Activated T-cell treated with anti-CD3 and anti-CD28 coated beads, Interleukin-2, amount 50 U/mL, for 72 hours (primary cell): ENCODE measurements around the gene CFAP45. TPM values are rescaled to one million over a fixed set of nuclear protein-coding genes. Genes with fewer than 3 reads are reported as not detected.

Experiments used
- ATAC-seq, 2 donors: fragments of 150-1000 bp; cut with Tn5 transposase; replicated peaks in 1 of 2; 2 replicates each; pipeline ENCODE4 v1.10.0; 2021; ENCODE audit warnings: moderate library complexity in 2 of 2, mild to moderate bottlenecking in 1 of 2
- DNase-seq, 2 donors: peaks; one replicate each; pipeline ENCODE4 v3.0.0; 2021 to 2022; ENCODE audit warnings: mixed read lengths in 1 of 2
- H3K27ac Mint-ChIP-seq: one replicate; pipeline ENCODE4 v1.8.0; 2022; ENCODE audit warnings: mild to moderate bottlenecking, moderate library complexity, mixed read lengths
- H3K27me3 Mint-ChIP-seq: one replicate; pipeline ENCODE4 v1.8.0; 2022; ENCODE audit warnings: low read depth, mixed read lengths
- H3K36me3 Mint-ChIP-seq, 2 donors: one replicate each; pipeline ENCODE4 v1.8.0; 2022; ENCODE audit warnings: mixed read lengths in 2 of 2, mild to moderate bottlenecking in 1 of 2; ENCODE audit not compliant: insufficient read depth in 2 of 2
- H3K4me1 Mint-ChIP-seq: one replicate; pipeline ENCODE4 v1.8.0; 2022; ENCODE audit warnings: low read depth, mixed read lengths
- H3K4me3 Mint-ChIP-seq, 2 donors: one replicate each; pipeline ENCODE4 v1.8.0; 2022; ENCODE audit warnings: mild to moderate bottlenecking in 2 of 2, mixed read lengths in 2 of 2, moderate library complexity in 2 of 2
- H3K9me3 Mint-ChIP-seq, 2 donors: one replicate each; pipeline ENCODE4 v1.8.0; 2022; ENCODE audit warnings: mixed read lengths in 2 of 2
- total RNA-seq, 2 donors: library from RNA; stranded (reverse); gene quantifications; one replicate each; pipeline ENCODE4 v1.2.3, GENCODE V29; 2022

The CFAP45 gene
- total RNA-seq, 2 donors from 2014 or later, result 2.0 to 2.8 TPM

DNA sequence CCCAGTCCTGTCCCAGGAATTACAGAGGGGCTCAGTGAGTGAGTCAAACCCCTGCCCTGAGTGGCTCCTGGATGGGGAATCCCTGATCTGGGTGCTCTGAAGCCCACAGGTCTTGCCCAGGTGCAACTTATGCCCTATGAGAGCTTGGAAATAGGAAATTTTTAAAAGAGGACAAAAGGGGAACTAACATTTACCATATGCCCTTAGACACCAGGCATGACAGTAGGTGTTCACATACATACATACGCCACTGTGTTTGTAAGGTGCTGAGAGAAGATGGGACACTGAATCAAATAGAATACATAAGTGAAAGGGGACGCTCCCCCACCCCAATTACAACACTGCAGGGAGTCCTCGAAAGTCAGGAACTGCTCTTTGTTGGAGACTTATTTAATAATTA is 1.4 kb downstream of the CFAP45 start:
- H3K9me3 Mint-ChIP-seq, result no peaks in the 10 kb centered on the region
- no peaks in the 10 kb centered on the region for H3K27me3 Mint-ChIP-seq
- H3K27ac Mint-ChIP-seq, result no peak overlapping the region
- no peaks in the 10 kb centered on the region for H3K36me3 Mint-ChIP-seq
- no peaks in the 10 kb centered on the region for H3K4me1 Mint-ChIP-seq
- DNase-seq (no peak), ATAC-seq (peak in 1 of 2 donors; percentile 15)
- H3K4me3 Mint-ChIP-seq, result no peak overlapping the region

DNA sequence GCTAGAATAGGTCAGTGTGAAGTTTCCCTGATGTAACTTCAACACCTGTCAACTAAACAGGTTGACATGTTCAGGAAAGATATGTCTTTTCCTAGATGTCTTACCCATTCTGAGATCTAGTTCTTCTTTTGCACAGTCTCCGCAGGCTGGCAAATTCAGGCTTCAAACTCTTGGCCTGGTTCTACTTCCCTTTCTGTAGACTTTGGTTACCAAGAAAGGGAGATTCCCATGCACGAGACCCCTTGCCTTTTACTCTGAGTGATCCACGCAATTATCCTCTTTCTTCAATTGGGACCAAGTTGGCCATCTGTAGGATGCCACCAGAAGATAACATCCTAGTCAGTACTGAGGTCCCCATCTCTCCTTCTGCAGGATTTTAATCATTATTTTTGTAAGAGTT is 2.0 kb downstream of the CFAP45 start:
- no peak overlapping the region for H3K27ac Mint-ChIP-seq
- no peaks in the 10 kb centered on the region for H3K27me3 Mint-ChIP-seq

GRCh38 chr1:159896546-159896930 is 3.4 kb downstream of the CFAP45 start:
- ATAC-seq, result no peak

More for the DNA sequence above, 2.0 kb downstream of the CFAP45 start:
- DNase-seq (no peak), ATAC-seq (no peak)
- H3K4me1 Mint-ChIP-seq, result no peaks in the 10 kb centered on the region
- H3K4me3 Mint-ChIP-seq, result no peak overlapping the region
- H3K36me3 Mint-ChIP-seq, result no peaks in the 10 kb centered on the region
- no peaks in the 10 kb centered on the region for H3K9me3 Mint-ChIP-seq

DNA sequence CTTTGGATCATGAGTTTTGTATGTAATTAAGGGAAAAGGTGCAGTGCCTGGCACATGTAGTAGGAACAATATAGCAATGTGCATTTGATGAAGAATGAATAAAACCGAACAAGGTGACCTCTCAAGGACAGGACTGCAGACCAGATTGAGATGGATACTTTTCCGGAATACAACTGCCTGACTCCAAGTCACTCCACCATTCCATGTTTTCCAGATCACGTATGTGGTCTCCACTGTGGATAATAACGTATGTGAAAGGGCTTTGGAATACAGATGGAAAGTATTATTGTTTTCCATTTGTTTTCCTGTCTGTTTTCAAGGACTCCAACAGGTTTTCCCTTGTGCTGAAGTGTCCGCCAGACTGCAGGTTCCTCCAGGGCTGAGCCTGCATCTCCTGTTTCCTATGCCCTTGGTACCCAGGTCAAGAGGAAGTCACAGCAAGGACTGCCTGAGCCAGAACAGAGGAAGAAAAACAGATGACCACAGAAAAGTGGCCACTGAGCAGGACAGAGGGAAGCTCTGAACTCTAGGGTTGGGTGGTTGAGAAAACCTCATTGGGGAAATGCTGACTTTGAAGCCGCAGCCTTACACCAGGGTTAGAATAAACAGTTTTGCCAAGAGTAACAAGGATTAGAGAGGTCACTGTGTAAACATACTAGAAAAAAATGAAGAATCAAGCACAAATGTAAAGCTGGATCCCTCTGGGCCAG is 4.0 kb downstream of the CFAP45 start:
- no peaks in the 10 kb centered on the region for H3K36me3 Mint-ChIP-seq
- H3K27me3 Mint-ChIP-seq, result no peaks in the 10 kb centered on the region
- DNase-seq, result no peak
- no peak overlapping the region for H3K27ac Mint-ChIP-seq
- no peak for ATAC-seq
- H3K4me3 Mint-ChIP-seq, result no peak overlapping the region
- H3K9me3 Mint-ChIP-seq, result no peaks in the 10 kb centered on the region
- peaks cover 6% of the 10 kb centered on the region for H3K4me1 Mint-ChIP-seq

More at GRCh38 chr1:159896546-159896930, 3.4 kb downstream of the CFAP45 start:
- Mint-ChIP-seq H3K9me3 (no peaks in the 10 kb centered on the region), H3K4me3 (no peak overlapping the region), H3K27ac (no peak overlapping the region), H3K27me3 (no peaks in the 10 kb centered on the region), H3K36me3 (no peaks in the 10 kb centered on the region), H3K4me1 (peaks cover 2% of the 10 kb centered on the region)
- DNase-seq, result no peak

DNA sequence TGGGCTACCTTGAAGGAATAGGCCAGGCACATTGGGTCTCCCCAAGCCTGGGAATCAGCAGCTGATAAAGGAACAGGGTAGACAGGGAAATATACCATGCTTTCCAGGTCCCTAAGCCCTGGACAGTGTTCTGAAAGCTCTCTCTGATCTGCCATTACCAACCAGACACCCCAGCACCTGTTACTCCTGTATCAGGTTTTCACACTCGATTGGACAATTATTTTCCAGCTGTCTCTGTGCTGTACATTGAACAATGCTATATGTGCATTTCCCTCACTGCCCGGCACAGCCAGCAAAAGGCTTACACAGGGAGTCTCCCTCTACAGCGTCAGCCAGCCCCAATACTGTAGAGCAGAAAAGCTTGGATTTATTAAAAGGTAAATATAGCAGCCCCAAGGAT is 4.7 kb downstream of the CFAP45 start:
- H3K9me3 Mint-ChIP-seq, result no peaks in the 10 kb centered on the region
- no peak overlapping the region for H3K27ac Mint-ChIP-seq
- H3K4me3 Mint-ChIP-seq, result no peak overlapping the region
- no peaks in the 10 kb centered on the region for H3K27me3 Mint-ChIP-seq
- H3K36me3 Mint-ChIP-seq, result no peaks in the 10 kb centered on the region
- DNase-seq (no peak), ATAC-seq (no peak)
- peaks cover 6% of the 10 kb centered on the region for H3K4me1 Mint-ChIP-seq

DNA sequence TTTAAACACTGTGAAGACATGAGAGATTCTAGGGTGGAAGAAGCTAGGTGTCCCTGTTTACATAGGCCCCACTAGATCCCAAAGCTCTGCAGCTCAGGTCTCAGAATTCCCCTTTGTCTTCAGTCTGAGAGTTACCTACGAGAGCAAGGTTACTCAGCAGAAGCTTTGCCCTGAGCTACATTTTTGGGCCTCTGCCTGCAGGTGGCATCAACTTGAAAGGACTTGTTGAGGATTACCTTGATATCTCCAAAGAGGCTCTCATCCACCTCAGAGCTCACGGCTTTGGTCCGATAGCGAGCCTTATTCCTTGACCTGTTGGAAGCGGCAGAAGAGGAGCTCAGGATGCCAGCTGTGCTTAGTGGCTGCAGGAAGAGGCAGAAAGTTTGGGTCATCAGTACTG is 7.0 kb downstream of the CFAP45 start:
- ATAC-seq, result no peak
- no peak overlapping the region for H3K27ac Mint-ChIP-seq
- H3K9me3 Mint-ChIP-seq, result no peaks in the 10 kb centered on the region
- no peak overlapping the region for H3K4me3 Mint-ChIP-seq
- no peaks in the 10 kb centered on the region for H3K36me3 Mint-ChIP-seq
- no peaks in the 10 kb centered on the region for H3K27me3 Mint-ChIP-seq
- H3K4me1 Mint-ChIP-seq, result peaks cover 11% of the 10 kb centered on the region
- DNase-seq, result peak in 1 of 2 donors; percentile 20

DNA sequence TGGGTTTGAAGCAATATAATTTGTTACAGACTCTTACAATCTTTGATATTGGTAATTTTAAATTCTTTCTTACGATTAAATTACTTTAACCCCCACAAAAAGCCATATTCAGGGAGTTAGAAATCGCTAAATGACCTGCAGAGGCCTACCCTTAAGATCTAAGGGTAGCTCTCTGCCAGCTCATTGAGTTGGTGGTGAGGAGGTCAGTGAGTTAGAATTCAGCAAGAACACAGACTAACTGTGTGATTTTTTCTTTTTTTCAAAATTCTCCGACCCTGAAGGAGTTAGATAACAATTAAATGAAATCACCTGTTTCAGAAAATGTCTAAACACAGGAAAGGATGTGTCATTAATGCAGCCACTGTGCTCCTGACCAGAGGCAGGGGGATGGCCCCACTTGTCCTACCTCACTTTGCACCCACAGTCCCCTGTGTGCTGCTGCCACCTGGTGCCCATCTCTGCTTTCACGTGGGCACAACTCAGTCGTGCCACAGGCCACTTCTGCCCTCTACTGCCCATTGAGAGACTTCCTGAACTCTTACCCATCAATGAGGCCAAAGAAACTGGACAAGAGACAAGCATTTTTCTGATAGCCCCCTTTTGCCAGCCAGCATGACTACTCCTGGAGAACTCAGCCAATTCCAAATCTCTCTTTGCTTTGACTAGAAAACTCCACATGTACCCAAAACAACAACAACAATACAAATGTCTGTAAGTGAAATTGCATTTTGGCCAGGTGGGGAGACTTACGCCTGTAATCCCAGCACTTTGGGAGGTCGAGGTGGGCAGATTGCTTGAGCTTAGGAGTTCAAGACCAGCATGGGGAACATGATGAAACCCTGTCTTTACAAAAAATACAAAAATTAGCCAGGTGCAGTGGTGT is 8.4 kb downstream of the CFAP45 start:
- no peaks in the 10 kb centered on the region for H3K9me3 Mint-ChIP-seq
- DNase-seq (peak; percentile 83 to 84), ATAC-seq (peak; percentile 97 to 99)
- no peak overlapping the region for H3K4me3 Mint-ChIP-seq
- H3K27ac Mint-ChIP-seq, result peak overlapping the region; percentile 21
- peaks cover 11% of the 10 kb centered on the region for H3K4me1 Mint-ChIP-seq
- H3K27me3 Mint-ChIP-seq, result no peaks in the 10 kb centered on the region
- no peaks in the 10 kb centered on the region for H3K36me3 Mint-ChIP-seq

DNA sequence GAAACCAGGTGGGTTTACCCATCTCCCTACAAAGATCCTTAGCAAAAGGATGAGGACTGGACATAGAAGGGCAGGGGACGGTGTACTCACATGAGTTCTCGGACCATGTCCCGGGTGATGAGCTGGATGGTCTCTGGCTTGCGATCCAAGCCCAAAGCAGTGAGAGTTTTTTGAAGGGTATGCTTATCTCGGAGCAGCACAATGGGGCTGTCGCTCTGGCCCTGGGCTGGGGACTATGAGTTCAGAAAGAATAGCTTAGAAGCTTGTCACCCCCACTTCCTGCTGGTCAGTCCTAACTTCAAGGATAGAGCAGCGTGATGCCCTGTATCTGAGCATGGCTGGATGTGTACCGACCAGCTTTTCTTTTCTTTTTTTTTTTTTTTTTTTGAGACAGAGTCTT is 9.6 kb downstream of the CFAP45 start:
- no peak for DNase-seq
- ATAC-seq, result no peak
- no peak overlapping the region for H3K27ac Mint-ChIP-seq
- H3K9me3 Mint-ChIP-seq, result no peaks in the 10 kb centered on the region
- H3K4me1 Mint-ChIP-seq, result peaks cover 11% of the 10 kb centered on the region
- no peak overlapping the region for H3K4me3 Mint-ChIP-seq
- no peaks in the 10 kb centered on the region for H3K36me3 Mint-ChIP-seq
- H3K27me3 Mint-ChIP-seq, result no peaks in the 10 kb centered on the region

GRCh38 chr1:159889821-159890252 is 10.1 kb downstream of the CFAP45 start:
- no peak overlapping the region for H3K27ac Mint-ChIP-seq
- no peak for DNase-seq
- no peak overlapping the region for H3K4me3 Mint-ChIP-seq
- ATAC-seq, result peak in 1 of 2 donors; percentile 31
- no peaks in the 10 kb centered on the region for H3K9me3 Mint-ChIP-seq
- no peaks in the 10 kb centered on the region for H3K36me3 Mint-ChIP-seq
- peaks cover 11% of the 10 kb centered on the region for H3K4me1 Mint-ChIP-seq
- H3K27me3 Mint-ChIP-seq, result no peaks in the 10 kb centered on the region

- ATAC-seq, result no peak
- Mint-ChIP-seq H3K4me3 (no peak overlapping the region), H3K36me3 (no peaks in the 10 kb centered on the region), H3K27me3 (no peaks in the 10 kb centered on the region), H3K4me1 (peaks cover 11% of the 10 kb centered on the region), H3K27ac (no peak overlapping the region), H3K9me3 (no peaks in the 10 kb centered on the region)
- DNase-seq, result no peak
These were observed 10.8 kb downstream of the CFAP45 start for GRCh38 chr1:159889202-159889601.

DNA sequence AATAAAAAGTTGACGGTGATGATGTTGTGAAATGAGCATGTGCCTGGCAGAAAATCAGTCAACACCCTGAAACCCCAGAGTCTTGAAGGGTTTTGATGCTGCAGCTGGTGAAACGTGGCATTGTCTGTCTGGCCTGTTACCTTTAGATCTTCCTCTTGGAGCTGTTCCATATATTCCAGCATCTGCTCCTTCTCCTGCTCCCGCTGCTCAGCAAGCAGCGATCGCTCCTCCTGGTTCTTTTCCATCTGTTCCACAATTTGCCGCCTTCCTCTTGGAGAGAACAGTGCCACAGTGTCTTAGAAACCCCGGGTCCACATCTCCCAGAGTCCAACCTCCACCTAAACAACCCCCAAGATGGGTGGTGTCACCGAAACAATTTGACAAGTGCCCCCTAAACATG is 15.7 kb downstream of the CFAP45 start:
- Mint-ChIP-seq H3K36me3 (no peaks in the 10 kb centered on the region), H3K4me1 (no peaks in the 10 kb centered on the region), H3K4me3 (no peak overlapping the region), H3K27ac (no peak overlapping the region), H3K27me3 (no peaks in the 10 kb centered on the region), H3K9me3 (no peaks in the 10 kb centered on the region)
- no peak for DNase-seq
- no peak for ATAC-seq

DNA sequence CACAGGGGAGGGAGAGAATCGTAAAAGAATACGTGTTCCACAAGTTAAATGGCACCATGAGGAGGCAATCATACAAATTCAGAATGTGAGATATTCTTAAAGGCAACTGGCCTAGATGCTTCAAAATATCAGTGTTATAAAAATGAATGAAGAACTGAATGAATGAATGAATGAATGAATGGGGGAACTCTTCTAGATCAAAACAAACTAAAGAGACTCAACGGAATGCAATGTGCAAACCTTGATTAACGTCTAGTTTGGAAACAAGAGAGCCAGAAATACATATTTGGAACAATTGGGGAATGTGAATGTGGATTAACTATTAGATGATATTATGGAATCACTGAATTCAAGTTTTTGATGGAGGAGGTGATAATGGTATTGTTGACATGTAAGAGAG is 16.8 kb downstream of the CFAP45 start:
- Mint-ChIP-seq H3K36me3 (no peaks in the 10 kb centered on the region), H3K27me3 (no peaks in the 10 kb centered on the region), H3K4me1 (no peaks in the 10 kb centered on the region), H3K27ac (no peak overlapping the region), H3K4me3 (no peak overlapping the region), H3K9me3 (no peaks in the 10 kb centered on the region)
- ATAC-seq (no peak), DNase-seq (no peak)

DNA sequence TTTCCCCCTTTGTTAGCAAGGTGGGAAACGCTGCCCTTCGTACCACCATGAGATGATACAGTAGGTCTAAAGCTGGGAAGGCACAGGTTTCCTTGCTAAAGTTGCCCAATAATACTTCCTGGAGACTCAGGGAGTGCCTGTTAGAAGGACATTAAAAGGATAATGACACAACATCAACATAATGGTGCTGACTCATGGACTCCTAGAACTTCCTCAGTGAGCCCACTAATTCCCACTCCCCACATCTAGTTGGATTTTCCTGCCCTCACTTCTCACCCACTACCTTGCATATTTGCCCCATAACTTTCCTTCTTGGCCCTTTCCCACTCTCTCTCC is 17.5 kb downstream of the CFAP45 start:
- no peaks in the 10 kb centered on the region for H3K4me1 Mint-ChIP-seq
- DNase-seq (no peak), ATAC-seq (no peak)
- no peak overlapping the region for H3K27ac Mint-ChIP-seq
- H3K36me3 Mint-ChIP-seq, result no peaks in the 10 kb centered on the region
- H3K4me3 Mint-ChIP-seq, result no peak overlapping the region
- H3K27me3 Mint-ChIP-seq, result no peaks in the 10 kb centered on the region
- H3K9me3 Mint-ChIP-seq, result no peaks in the 10 kb centered on the region
